Lung (tissue), 12 donors: ENCODE data around the gene GPC6. TPM values are rescaled to one million over a fixed set of nuclear protein-coding genes. Genes with fewer than 3 reads are reported as not detected.
A peak's percentile ranks its signal among the peaks of the same experiment; 100 is the strongest.
"Not testable (repeated sequence)": the region's sequence is repeated elsewhere in the genome, so short reads cannot be mapped to it uniquely, and the experiment has no call there.

Experiments used
- ATAC-seq: fragments of 200-7000 bp; cut with Tn5 transposase; one replicate; pipeline ENCODE4 v1.9.1; 2020; ENCODE audit warnings: moderate number of reproducible peaks; ENCODE audit not compliant: insufficient read depth, low FRiP score
- DNase-seq, 3 donors: peaks; one replicate each; pipeline ENCODE4 v3.0.0-alpha.2; 2013 to 2017
- H3K27ac ChIP-seq, 2 donors: one replicate each; pipeline ENCODE4 v1.5.1; 2013; ENCODE audit warnings: mild to moderate bottlenecking in 2 of 2, moderate library complexity in 2 of 2, control low read depth in 1 of 2, inconsistent platforms in 1 of 2, low read depth in 1 of 2, low read length in 1 of 2
- H3K27me3 ChIP-seq, 3 donors: one replicate each; pipeline ENCODE4 v1.5.1; 2013; ENCODE audit warnings: low read length in 2 of 3; ENCODE audit not compliant: control insufficient read depth in 3 of 3, insufficient read depth in 3 of 3
- H3K36me3 ChIP-seq, 4 donors: one replicate each; pipeline ENCODE4 v1.5.1; 2013; ENCODE audit warnings: low read length in 4 of 4, mild to moderate bottlenecking in 1 of 4, moderate library complexity in 1 of 4; ENCODE audit not compliant: control insufficient read depth in 4 of 4, insufficient read depth in 4 of 4
- H3K4me1 ChIP-seq, 5 donors: one replicate each; pipeline ENCODE4 v1.5.1; 2013; ENCODE audit warnings: low read length in 5 of 5, mild to moderate bottlenecking in 2 of 5, moderate library complexity in 1 of 5; ENCODE audit not compliant: control insufficient read depth in 5 of 5, insufficient read depth in 5 of 5
- H3K4me3 ChIP-seq: one replicate; pipeline ENCODE4 v1.5.1; 2013; ENCODE audit warnings: mild to moderate bottlenecking, control low read depth, moderate library complexity
- H3K9ac ChIP-seq, 2 donors: one replicate each; pipeline ENCODE4 v1.5.1; 2013; ENCODE audit warnings: low read length in 2 of 2, control low read depth in 1 of 2; ENCODE audit not compliant: insufficient read depth in 1 of 2
- H3K9me3 ChIP-seq, 4 donors: one replicate each; pipeline ENCODE4 v1.5.1; 2013; ENCODE audit warnings: low read length in 3 of 4, mild to moderate bottlenecking in 1 of 4, moderate library complexity in 1 of 4; ENCODE audit not compliant: control insufficient read depth in 4 of 4, insufficient read depth in 3 of 4
- WGBS, 2 donors: extraction: QIAGEN DNeasy Blood & Tissue Kit; methylation state at CpG; one replicate each; pipeline ENCODE4 v1.1.7; 2013; 5-methylcytosine and 5-hydroxymethylcytosine counted together
- polyA plus RNA-seq, 2 donors: library from polyadenylated mRNA; stranded (reverse); fragments of 200-250 nt; gene quantifications; one replicate each; pipeline ENCODE4 v1.2.1, GENCODE V29; 2013
- total RNA-seq, 2 donors: library from RNA; depleted of rRNA in 1 of 2; stranded (reverse); fragments of >200 nt in 1 of 2; gene quantifications; one replicate each; pipeline ENCODE4 v1.2.1, GENCODE V29; 2014 to 2021
- TF ChIP-seq, protein P1 (sequence below): IDR thresholded peaks from 2 replicates; pipeline ENCODE4 v1.5.1; 2012; ENCODE audit warnings: mild to moderate bottlenecking; ENCODE audit errors: control extremely low read depth, extremely low read depth
- donor health status: control.
- donor health status: control.
- donor health status: Bipolar disorder and iron deficiency.
- donor health status: healthy.
- donor health status: DM: yes; HTN: yes; CAD: no.

The GPC6 gene
- total and polyA plus RNA-seq, 4 donors = 0.45 to 31.4 (median 4.8) TPM

- Histone ChIP-seq H3K4me1 (peaks cover 0 to 12% (median 0%) of the 10 kb centered on the region in 5 donors), H3K27ac (no peak overlapping the region), H3K4me3 (no peak overlapping the region), H3K27me3 (no peaks in the 10 kb centered on the region), H3K9ac (no peak overlapping the region), H3K9me3 (no peaks in the 10 kb centered on the region), H3K36me3 (no peaks in the 10 kb centered on the region)
- DNase-seq (peak in 1 of 3 donors; percentile 58), ATAC-seq (no peak)
- 49 to 52% methylated on average over 4 of the region's 4 CpGs for WGBS, 2 donors
- TF ChIP-seq, protein P1, sequence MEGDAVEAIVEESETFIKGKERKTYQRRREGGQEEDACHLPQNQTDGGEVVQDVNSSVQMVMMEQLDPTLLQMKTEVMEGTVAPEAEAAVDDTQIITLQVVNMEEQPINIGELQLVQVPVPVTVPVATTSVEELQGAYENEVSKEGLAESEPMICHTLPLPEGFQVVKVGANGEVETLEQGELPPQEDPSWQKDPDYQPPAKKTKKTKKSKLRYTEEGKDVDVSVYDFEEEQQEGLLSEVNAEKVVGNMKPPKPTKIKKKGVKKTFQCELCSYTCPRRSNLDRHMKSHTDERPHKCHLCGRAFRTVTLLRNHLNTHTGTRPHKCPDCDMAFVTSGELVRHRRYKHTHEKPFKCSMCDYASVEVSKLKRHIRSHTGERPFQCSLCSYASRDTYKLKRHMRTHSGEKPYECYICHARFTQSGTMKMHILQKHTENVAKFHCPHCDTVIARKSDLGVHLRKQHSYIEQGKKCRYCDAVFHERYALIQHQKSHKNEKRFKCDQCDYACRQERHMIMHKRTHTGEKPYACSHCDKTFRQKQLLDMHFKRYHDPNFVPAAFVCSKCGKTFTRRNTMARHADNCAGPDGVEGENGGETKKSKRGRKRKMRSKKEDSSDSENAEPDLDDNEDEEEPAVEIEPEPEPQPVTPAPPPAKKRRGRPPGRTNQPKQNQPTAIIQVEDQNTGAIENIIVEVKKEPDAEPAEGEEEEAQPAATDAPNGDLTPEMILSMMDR = no peak
These were observed 92.1 kb downstream of the GPC6 start for GRCh38 chr13:93318534-93319254.

GRCh38 chr13:93320942-93321341 is 94.3 kb downstream of the GPC6 start:
- H3K9ac ChIP-seq = no peak overlapping the region
- H3K27ac ChIP-seq = no peak overlapping the region
- no peaks in the 10 kb centered on the region for H3K27me3 ChIP-seq
- peaks cover 0 to 1% (median 0%) of the 10 kb centered on the region in 5 donors for H3K4me1 ChIP-seq
- TF ChIP-seq, protein P1 = no peak
- ATAC-seq (no peak), DNase-seq (no peak)
- H3K4me3 ChIP-seq = no peak overlapping the region
- WGBS, 2 donors = 80 to 96% methylated on average over 3 of the region's 3 CpGs
- no peaks in the 10 kb centered on the region for H3K9me3 ChIP-seq
- no peaks in the 10 kb centered on the region for H3K36me3 ChIP-seq

DNA sequence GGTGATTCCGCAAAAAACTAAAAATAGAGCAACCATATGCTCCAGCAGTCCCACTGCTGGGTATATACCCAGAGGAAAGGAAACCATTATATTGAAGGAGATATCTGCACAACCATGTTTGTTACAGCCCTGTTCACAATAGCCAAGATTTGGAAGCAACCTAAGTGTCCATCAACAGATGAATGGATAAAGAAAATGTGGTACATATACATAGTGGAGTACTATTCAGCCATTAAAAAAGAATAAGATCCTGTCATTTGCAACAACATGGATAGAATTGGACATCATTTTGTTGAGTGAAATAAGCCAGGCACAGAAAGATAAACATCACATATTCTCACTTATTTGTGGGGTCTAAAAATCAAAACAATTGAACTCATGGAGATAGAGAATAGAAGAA is 97.3 kb downstream of the GPC6 start:
- not testable (repeated sequence) for H3K9ac ChIP-seq, H3K9me3 ChIP-seq, H3K4me3 ChIP-seq, ATAC-seq, H3K36me3 ChIP-seq, DNase-seq, H3K27ac ChIP-seq, H3K4me1 ChIP-seq, H3K27me3 ChIP-seq
- WGBS, 2 donors = 92 to 96% methylated on average over 1 of the region's 1 CpG

GRCh38 chr13:93325303-93326233 is 99.0 kb downstream of the GPC6 start:
- H3K9me3 ChIP-seq = no peaks in the 10 kb centered on the region
- no peaks in the 10 kb centered on the region for H3K27me3 ChIP-seq
- no peak for DNase-seq
- TF ChIP-seq, protein P1 = no peak
- no peaks in the 10 kb centered on the region for H3K36me3 ChIP-seq
- 62 to 65% methylated on average over 1 of the region's 1 CpG for WGBS, 2 donors
- H3K9ac ChIP-seq = no peak overlapping the region
- no peak overlapping the region for H3K4me3 ChIP-seq
- no peak for ATAC-seq
- peaks cover 0 to 9% (median 0%) of the 10 kb centered on the region in 5 donors for H3K4me1 ChIP-seq
- no peak overlapping the region for H3K27ac ChIP-seq
